ENCODE measurements around the gene TBC1D23.

GRCh38 chr3:100289339-100289738 lies 28.5 kb downstream of the TBC1D23 start:
- TF ChIP-seq EZH2 (IDR thresholded peaks at IDR 0.05; ENCODE audit: insufficient read depth, low read length) (no peak), CTCF (IDR thresholded peaks at IDR 0.05; ENCODE audit: insufficient read depth, low read depth, low read length) (no peak)

All from astrocyte (in vitro differentiated cells and primary cell).